Activated T-helper 2 cell treated with anti-CD3 and anti-CD28 coated beads, Interferon-gamma antibody, Interleukin-2, Interleukin-4, amounts not matched to agents 10 μg/mL and 5 μg/mL and 100 μg/mL, durations not matched to agents 14 hours and 24 hours and 36 hours (primary cell): ENCODE data around the gene GFPT2. TPM values are rescaled to one million over a fixed set of nuclear protein-coding genes. Genes with fewer than 3 reads are reported as not detected.

Source experiments
- DNase-seq: peaks from one replicate; pipeline ENCODE4 v3.0.0; 2021; ENCODE audit warnings: low spot score
- H3K27ac Mint-ChIP-seq: one replicate; pipeline ENCODE4 v1.8.0; 2021; ENCODE audit warnings: mixed read lengths
- H3K27me3 Mint-ChIP-seq: one replicate; pipeline ENCODE4 v1.8.0; 2021; ENCODE audit warnings: low read depth, mixed read lengths
- H3K36me3 Mint-ChIP-seq: one replicate; pipeline ENCODE4 v1.8.0; 2021; ENCODE audit warnings: low read depth, mixed read lengths
- H3K4me1 Mint-ChIP-seq: one replicate; pipeline ENCODE4 v1.8.0; 2021; ENCODE audit warnings: low read depth, mixed read lengths
- H3K4me3 Mint-ChIP-seq: one replicate; pipeline ENCODE4 v1.8.0; 2021; ENCODE audit warnings: low read depth, mild to moderate bottlenecking, moderate library complexity, mixed read lengths
- H3K9me3 Mint-ChIP-seq: one replicate; pipeline ENCODE4 v1.8.0; 2021; ENCODE audit warnings: mixed read lengths
- intact Hi-C: fragments of 100-400 bp; cut with micrococcal nuclease; formaldehyde crosslinking; loops from one replicate; pipeline ENCODE4 v1.15.1; 2023
- total RNA-seq: library from RNA; stranded (reverse); gene quantifications from 2 replicates; pipeline ENCODE4 v1.2.3, GENCODE V29; 2022

GFPT2 gene
- total RNA-seq, 1 donor from 2014 or later, result not detected

DNA sequence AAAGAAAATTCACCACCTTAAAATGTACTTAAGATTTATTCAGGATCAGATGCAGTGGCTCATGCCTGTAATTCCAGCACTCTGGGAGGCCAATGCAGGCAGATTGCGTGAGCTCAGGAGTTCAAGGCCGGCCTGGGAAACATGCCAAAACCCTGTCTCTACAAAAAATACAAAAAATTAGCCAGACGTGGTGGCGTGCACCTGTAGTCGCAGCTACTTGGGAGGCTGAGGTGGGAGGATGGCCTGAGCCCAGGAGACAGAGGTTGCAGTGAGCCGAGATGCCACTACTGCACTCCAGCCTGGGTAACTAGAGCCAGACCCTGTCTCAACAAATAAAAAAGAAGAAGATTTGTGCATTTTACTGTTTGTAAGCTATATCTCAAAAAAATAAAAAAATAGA is 34.7 kb upstream of the GFPT2 start:
- intact Hi-C loops, result no loop called here
- DNase-seq, result no peak
- H3K36me3 Mint-ChIP-seq, result no peaks in the 10 kb centered on the region

DNA sequence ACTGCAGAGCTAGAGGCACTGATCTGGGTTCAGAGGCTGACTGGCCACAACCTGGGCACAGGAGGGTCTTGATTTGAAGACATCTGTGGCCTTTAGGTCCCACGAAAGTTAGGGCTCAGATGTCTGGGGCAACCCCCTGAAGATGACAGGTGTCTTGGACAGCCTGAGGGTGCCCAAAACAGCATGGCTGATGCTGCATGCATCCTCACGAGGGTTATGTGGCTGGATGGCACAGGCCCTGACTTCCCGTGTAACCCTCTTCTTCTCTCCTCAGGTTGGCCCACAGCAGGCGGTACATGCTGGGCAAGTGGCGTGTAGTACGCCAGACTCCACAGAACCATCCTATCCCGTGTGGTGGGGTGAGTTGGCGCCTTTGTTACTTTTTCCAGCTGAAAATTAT is 29.8 kb upstream of the GFPT2 start:
- no peaks in the 10 kb centered on the region for H3K36me3 Mint-ChIP-seq
- no peak overlapping the region for H3K27ac Mint-ChIP-seq
- no peaks in the 10 kb centered on the region for H3K27me3 Mint-ChIP-seq
- intact Hi-C loops, result no loop called here
- no peaks in the 10 kb centered on the region for H3K4me1 Mint-ChIP-seq
- H3K9me3 Mint-ChIP-seq, result no peaks in the 10 kb centered on the region
- no peak overlapping the region for H3K4me3 Mint-ChIP-seq
- DNase-seq, result no peak

More for the DNA sequence above, 34.7 kb upstream of the GFPT2 start:
- H3K27ac Mint-ChIP-seq, result no peak overlapping the region
- H3K9me3 Mint-ChIP-seq, result no peaks in the 10 kb centered on the region
- H3K27me3 Mint-ChIP-seq, result no peaks in the 10 kb centered on the region
- no peaks in the 10 kb centered on the region for H3K4me1 Mint-ChIP-seq
- no peak overlapping the region for H3K4me3 Mint-ChIP-seq

DNA sequence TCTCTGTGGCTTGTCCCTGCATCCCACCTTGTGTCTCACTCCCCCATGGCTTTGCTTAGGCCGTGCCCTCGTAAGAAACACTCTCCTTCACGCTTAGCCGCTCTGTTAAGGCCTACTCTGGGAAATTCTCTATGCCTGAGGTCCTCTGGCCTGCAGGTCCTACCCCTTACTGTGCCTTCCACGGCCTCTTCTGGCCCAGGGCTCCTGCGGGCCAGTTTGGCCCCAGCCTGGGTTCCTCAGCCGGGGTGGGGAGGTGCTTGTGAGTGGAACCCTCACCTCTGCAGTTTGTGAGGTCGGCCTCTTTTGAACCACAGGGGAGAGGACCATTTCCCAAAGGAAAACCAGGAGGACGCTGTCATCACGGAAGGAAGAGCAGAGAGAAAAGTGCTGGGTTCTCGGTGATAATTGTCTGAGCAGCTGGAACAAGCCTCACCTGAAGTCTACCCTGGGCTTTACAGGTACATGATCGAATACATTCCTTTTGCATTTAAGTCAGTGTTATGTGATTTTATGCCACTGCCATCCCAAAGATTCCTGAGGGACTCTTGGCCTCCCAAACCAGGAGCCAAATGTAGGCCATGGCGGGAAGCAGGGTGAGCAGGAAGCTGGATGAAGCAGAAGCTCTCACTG is 28.8 kb upstream of the GFPT2 start:
- no peaks in the 10 kb centered on the region for H3K4me1 Mint-ChIP-seq
- H3K36me3 Mint-ChIP-seq, result no peaks in the 10 kb centered on the region
- no peaks in the 10 kb centered on the region for H3K9me3 Mint-ChIP-seq
- no peak overlapping the region for H3K27ac Mint-ChIP-seq
- no peak overlapping the region for H3K4me3 Mint-ChIP-seq
- H3K27me3 Mint-ChIP-seq, result no peaks in the 10 kb centered on the region
- no peak for DNase-seq
- intact Hi-C loops, result no loop called here

DNA sequence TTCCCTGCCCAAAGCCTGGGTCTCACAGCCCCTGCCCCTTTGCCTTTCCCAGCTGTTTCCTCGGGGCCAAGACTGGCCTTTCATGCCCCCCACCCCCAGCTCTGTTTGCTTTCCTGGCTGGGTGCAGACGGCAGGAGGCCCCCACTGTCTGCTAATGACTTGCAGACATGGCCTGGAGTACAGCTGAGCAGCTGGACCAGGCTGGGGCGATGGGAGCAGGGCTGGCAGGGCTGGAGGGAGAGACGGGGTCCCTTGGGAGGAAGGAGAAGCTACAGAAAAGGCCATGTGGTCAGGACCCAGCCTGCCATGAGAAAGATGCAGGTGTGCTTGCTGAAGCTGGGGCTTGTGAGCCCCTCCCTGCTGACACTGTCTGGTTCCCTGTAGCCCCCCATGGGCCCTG is 28.3 kb upstream of the GFPT2 start:
- intact Hi-C loops, result no loop called here
- H3K27ac Mint-ChIP-seq, result no peak overlapping the region
- H3K36me3 Mint-ChIP-seq, result no peaks in the 10 kb centered on the region
- no peaks in the 10 kb centered on the region for H3K4me1 Mint-ChIP-seq
- no peak overlapping the region for H3K4me3 Mint-ChIP-seq
- H3K9me3 Mint-ChIP-seq, result no peaks in the 10 kb centered on the region
- no peak for DNase-seq
- no peaks in the 10 kb centered on the region for H3K27me3 Mint-ChIP-seq

DNA sequence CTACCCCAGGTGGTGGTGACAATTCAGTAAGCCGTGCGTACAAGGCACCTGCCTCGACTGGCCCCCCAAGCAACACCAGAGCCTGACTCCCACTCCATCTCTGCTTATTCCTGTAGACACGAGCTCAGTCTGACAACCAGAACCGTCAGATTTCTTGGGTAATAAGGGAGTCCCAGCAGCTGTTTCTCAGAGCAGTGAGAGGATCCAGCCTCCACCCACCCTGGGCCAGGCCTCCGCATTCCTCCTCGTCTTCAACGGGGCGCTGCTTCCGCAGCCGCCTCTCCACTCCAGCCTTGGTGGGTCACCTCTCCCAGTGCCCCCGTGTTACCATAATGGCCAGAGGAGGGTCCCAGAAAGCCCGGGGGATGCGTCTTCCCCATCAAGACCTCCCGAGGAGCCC is 27.7 kb upstream of the GFPT2 start:
- no peak for DNase-seq
- Mint-ChIP-seq H3K27ac (no peak overlapping the region), H3K4me1 (no peaks in the 10 kb centered on the region), H3K27me3 (no peaks in the 10 kb centered on the region), H3K4me3 (no peak overlapping the region), H3K36me3 (no peaks in the 10 kb centered on the region), H3K9me3 (no peaks in the 10 kb centered on the region)
- intact Hi-C loops, result no loop called here

DNA sequence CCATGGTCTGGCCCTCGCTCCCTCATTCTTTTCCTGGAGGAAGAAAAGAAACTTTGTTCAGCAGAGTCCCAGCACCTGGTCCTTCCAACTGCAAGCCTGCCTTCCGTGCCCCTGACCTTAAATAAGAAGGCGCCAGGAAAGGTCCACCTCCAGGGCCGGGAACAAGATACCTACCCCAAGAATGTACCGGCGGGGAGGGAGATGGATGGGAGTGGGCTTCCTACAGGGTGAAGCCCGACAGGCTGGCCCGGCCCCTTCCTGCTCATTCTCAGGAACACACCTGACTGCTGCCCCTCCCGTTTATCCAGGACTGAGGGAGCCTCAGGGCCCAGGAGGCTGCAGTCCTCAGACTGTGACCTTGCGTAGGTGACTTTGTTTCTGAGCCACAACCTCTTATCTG is 27.3 kb upstream of the GFPT2 start:
- Mint-ChIP-seq H3K9me3 (no peaks in the 10 kb centered on the region), H3K4me3 (no peak overlapping the region), H3K36me3 (no peaks in the 10 kb centered on the region), H3K4me1 (no peaks in the 10 kb centered on the region), H3K27me3 (no peaks in the 10 kb centered on the region), H3K27ac (no peak overlapping the region)
- no peak for DNase-seq
- intact Hi-C loops, result no loop called here

DNA sequence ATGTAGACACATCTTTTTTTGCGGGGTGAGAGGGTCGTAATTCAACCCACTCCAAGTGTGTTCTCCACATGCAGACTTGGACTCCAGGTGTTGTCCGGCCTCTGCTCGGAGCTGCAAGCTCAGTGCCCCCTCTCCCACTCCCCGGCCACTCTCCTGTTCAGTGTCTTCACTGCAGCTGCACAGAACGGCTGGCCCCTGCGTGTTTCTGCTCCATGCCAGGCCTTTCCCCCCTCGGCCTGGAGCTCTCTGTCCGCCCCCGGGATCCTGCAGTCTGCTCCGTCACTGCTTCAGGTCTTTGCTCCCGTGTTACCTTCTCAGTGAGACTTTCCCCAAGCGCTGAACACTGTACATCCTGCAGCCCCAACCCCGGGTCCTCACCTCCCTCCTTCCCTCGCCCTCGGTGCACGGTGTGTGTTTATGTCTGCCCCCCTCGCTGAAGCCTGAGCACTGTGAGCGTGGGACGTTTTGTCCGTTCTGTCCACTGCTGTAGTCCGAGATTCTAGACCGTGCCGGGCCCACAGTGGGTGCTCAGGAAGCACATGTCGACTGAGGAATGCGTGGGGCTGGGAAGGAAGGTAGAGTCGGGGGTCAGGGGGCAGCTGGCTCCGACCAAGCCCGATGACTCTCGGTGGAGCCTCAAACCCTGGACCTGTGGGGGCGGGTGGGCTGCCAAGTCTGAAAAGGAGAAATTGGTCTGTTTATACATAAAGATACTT is 26.4 kb upstream of the GFPT2 start:
- no peaks in the 10 kb centered on the region for H3K4me1 Mint-ChIP-seq
- no peaks in the 10 kb centered on the region for H3K27me3 Mint-ChIP-seq
- no peak for DNase-seq
- intact Hi-C loops, result no loop called here
- H3K36me3 Mint-ChIP-seq, result no peaks in the 10 kb centered on the region
- H3K27ac Mint-ChIP-seq, result no peak overlapping the region
- no peak overlapping the region for H3K4me3 Mint-ChIP-seq
- H3K9me3 Mint-ChIP-seq, result no peaks in the 10 kb centered on the region

DNA sequence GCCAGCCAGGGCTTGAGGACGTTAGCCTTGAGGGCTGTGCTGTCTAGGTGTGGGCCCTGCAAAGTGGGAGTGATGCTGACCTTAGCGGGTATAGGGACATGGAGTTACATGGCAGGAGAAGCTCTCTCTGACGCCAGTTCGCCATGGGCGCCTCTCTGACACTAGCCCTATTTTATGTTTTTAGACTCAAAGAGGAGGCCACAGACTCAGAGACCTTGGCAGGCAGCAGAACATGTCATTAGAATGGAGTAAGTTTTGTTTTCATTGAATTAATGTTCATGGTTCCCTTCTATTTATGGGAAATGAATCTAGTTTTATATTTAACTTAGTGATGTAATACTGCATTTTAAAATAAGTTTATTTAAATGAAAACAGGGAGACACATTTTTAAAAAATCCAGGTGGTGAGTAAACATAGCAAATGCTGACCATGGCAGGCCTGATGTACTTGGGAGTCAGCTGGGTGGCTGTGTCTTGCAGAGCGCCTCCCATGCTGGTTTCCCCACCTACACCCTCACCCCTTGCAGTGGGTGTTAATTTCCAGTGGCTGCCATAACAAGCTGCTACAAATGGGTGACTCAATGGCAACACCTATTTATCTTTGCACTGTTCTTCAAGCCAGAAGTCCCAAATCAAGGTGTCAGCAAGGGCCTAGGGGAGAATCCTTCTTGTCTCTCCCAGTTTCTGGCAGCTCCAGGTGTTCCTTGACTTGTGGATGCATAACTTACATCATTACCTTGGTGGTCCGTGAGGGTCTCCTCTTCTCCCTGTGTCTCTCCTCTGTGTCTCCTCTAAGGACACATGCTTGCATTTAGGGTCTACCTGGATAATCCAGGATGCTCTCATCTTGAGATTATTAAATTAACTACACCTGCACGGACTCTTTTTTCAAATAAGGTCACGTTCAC is 25.6 kb upstream of the GFPT2 start:
- intact Hi-C loops, result no loop called here
- no peaks in the 10 kb centered on the region for H3K4me1 Mint-ChIP-seq
- no peaks in the 10 kb centered on the region for H3K27me3 Mint-ChIP-seq
- H3K4me3 Mint-ChIP-seq, result no peak overlapping the region
- no peak overlapping the region for H3K27ac Mint-ChIP-seq
- H3K36me3 Mint-ChIP-seq, result no peaks in the 10 kb centered on the region
- H3K9me3 Mint-ChIP-seq, result no peaks in the 10 kb centered on the region
- DNase-seq, result no peak

DNA sequence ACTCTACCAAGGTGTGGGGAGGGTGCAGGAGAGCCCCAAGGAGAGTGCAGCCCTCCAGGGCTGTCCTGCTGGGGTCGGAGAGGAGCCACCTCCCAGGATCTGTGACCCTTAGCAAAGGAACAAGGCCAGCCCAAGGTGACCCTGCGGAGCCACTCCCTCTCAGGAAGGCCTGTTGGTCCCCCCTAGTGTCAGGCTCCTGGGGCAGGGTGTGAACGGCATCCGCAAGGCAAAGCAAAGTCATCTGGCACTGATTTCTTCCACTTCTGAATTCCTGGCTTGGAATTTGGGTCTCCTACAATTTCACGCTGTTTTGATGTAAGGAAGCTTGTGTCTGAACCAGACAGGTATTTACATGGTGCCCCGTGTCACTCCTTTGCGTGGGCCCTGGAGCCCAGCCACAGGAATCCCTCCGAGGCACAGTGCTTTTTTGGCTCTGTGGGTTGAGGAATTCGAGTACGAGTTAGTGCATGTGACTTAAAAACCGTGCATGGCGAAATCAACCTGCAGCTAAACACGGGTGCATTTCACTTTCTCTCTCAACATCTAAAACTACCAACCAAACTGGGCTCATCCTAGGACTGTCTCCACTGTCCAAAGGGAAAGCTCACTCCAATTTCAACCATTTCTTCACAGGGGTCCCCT is 24.5 kb upstream of the GFPT2 start:
- Mint-ChIP-seq H3K27me3 (no peaks in the 10 kb centered on the region), H3K27ac (no peak overlapping the region), H3K4me3 (no peak overlapping the region), H3K4me1 (no peaks in the 10 kb centered on the region), H3K36me3 (no peaks in the 10 kb centered on the region), H3K9me3 (no peaks in the 10 kb centered on the region)
- DNase-seq, result no peak
- intact Hi-C loops, result no loop called here

DNA sequence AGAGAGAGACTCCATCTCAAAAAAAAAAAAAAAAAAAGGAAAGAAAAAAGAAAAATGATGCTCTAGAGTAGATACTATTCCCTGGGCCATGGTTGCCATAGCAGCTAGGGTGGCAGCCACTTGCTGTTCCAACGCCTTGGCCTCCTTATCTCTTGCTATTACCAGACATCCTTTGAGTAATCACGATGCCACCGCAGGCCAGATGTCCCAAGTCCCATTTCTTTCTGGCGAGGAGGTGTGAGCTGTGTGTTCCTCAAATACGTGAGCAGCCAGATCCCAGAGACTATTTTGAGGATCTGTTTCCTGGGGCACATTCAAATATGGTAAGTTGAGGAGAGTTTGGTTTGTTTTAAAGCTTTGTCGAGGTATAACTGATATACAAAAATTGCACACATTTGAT is 23.4 kb upstream of the GFPT2 start:
- Mint-ChIP-seq H3K4me3 (no peak overlapping the region), H3K27me3 (no peaks in the 10 kb centered on the region), H3K9me3 (no peaks in the 10 kb centered on the region), H3K27ac (no peak overlapping the region), H3K4me1 (no peaks in the 10 kb centered on the region), H3K36me3 (no peaks in the 10 kb centered on the region)
- DNase-seq, result no peak
- intact Hi-C loops, result no loop called here

DNA sequence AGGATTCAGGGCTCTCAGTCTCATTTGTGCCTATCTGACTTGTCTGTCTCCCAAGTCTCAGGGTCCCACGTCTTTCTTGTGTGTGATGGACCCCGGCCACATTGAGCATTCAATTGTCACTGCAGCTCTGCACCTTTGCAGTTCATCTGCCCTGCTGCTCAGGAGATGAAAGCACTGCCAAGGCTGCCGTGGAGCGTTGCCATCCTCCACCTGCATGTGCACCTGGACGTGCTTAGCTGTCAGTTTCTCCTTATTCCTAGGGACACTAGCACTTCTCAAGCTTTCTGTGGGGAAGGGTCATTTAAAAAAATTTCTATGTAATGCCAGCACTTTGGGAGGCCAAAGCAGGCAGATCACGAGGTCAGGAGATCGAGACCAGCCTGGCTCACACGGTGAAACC is 22.8 kb upstream of the GFPT2 start:
- Mint-ChIP-seq H3K4me1 (no peaks in the 10 kb centered on the region), H3K4me3 (no peak overlapping the region), H3K27me3 (no peaks in the 10 kb centered on the region), H3K27ac (no peak overlapping the region), H3K36me3 (no peaks in the 10 kb centered on the region), H3K9me3 (no peaks in the 10 kb centered on the region)
- intact Hi-C loops, result no loop called here
- no peak for DNase-seq

DNA sequence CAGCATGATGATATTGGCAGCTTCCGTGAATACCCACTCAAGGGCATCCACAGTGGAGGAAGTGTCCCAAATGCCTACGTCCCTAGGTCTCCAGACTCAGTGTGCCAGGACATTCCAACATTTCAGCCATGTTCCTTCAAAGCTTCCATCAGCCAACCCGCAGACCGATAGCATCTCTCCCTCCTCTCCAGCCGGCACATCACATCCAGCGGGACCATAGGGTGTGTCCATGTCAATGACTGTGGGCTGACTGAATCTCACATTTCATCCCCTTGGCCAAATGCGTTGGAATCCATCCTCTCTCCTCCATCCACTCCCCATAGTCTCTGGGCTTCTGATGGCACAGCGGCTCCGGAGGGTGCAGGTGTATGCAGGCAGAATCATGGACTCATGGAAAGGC is 22.2 kb upstream of the GFPT2 start:
- no peak overlapping the region for H3K4me3 Mint-ChIP-seq
- no peaks in the 10 kb centered on the region for H3K36me3 Mint-ChIP-seq
- H3K27ac Mint-ChIP-seq, result no peak overlapping the region
- intact Hi-C loops, result no loop called here
- no peaks in the 10 kb centered on the region for H3K4me1 Mint-ChIP-seq
- H3K27me3 Mint-ChIP-seq, result no peaks in the 10 kb centered on the region
- no peak for DNase-seq
- H3K9me3 Mint-ChIP-seq, result no peaks in the 10 kb centered on the region

DNA sequence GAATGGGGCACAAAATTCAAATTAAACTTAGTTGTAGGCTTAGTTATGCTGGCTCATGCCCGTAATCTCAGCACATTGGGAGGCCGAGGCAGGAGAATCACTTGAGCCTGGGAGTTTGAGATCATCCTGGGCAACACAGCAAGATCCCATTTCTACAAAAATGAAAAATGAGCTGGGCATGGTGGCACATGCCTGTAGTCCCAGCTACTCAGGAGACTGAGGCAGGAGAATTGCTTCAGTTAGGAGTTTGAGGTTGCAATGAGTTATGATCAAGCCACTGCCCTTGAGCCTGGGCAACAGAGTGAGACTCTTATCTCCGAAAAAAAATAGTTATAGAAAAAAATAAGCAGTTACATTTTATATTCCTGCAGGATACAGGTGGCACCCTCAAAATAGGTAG is 20.7 kb upstream of the GFPT2 start:
- no peaks in the 10 kb centered on the region for H3K36me3 Mint-ChIP-seq
- no peak overlapping the region for H3K4me3 Mint-ChIP-seq
- no peak overlapping the region for H3K27ac Mint-ChIP-seq
- no peaks in the 10 kb centered on the region for H3K4me1 Mint-ChIP-seq
- no peak for DNase-seq
- no peaks in the 10 kb centered on the region for H3K9me3 Mint-ChIP-seq
- intact Hi-C loops, result no loop called here
- no peaks in the 10 kb centered on the region for H3K27me3 Mint-ChIP-seq
